Measurements from ENCODE around the gene TFDP1.

Gene TFDP1

GRCh38 chr13:113669231-113669754 lies 84.7 kb downstream of the TFDP1 start:
- FAIRE-seq, result no peak

GRCh38 chr13:113669755-113670341 lies 85.3 kb downstream of the TFDP1 start:
- no peak for FAIRE-seq

- FAIRE-seq, result no peak
Measured at GRCh38 chr13:113670541-113670940, 86.0 kb downstream of the TFDP1 start.

- no peak for FAIRE-seq
Measured at GRCh38 chr13:113671066-113672001, 86.8 kb downstream of the TFDP1 start.

- no peak for FAIRE-seq
Measured at GRCh38 chr13:113672002-113672651, 87.6 kb downstream of the TFDP1 start.
